ENCODE measurements around the gene IFT172. TPM values are rescaled to one million over a fixed set of nuclear protein-coding genes. Genes with fewer than 3 reads are reported as not detected.
"Not testable (repeated sequence)": the region's sequence is repeated elsewhere in the genome, so short reads cannot be mapped to it uniquely, and the experiment has no call there.

The IFT172 gene
- total and polyA plus RNA-seq, 2 donors from 2014 or later, result 25.9 to 40.3 TPM

GRCh38 chr2:27428213-27428977 is 61.1 kb downstream of the IFT172 start, which contains the start of gene NRBP1:
Gene NRBP1, plus strand, starts transcription at chr2:27428631. Its CDS starts 4,643 bp downstream, at chr2:27433274.
- intact Hi-C loops (cut with DNase I), result no loop called here
- FAIRE-seq (no peak), DNase-seq (peak; percentile 95 to 98 (median 97))
- no peak for TF ChIP-seq CTCF (IDR thresholded peaks at IDR 0.05; ENCODE audit: borderline replicate concordance, extremely low read depth, insufficient read depth)
- H3K9ac ChIP-seq (ENCODE audit: low read length in 3 of 3), result peak within 1 kb of the TSS; percentile 56 to 85 (median 81)
- H3K9me3 ChIP-seq (ENCODE audit: control insufficient read depth in 2 of 3, insufficient read depth in 1 of 3, low read length in 3 of 3), result no peaks in the 10 kb centered on the region
- peak within 1 kb of the TSS; percentile 76 to 92 (median 82) for H3K4me3 ChIP-seq (ENCODE audit: low read length in 3 of 3)
- peak within 1 kb of the TSS; percentile 94 to 95 for H3K27ac ChIP-seq (ENCODE audit: low read depth in 2 of 2, low read length in 2 of 2)
- H3K4me1 ChIP-seq (ENCODE audit: control insufficient read depth in 2 of 3, insufficient read depth in 2 of 3, low read depth in 1 of 3, low read length in 3 of 3), result peaks cover 0 to 12% (median 10%) of the 10 kb centered on the region in 3 donors
- peaks cover 0 to 8% (median 2%) of the 10 kb centered on the region in 3 donors for H3K36me3 ChIP-seq (ENCODE audit: control insufficient read depth in 2 of 3, insufficient read depth in 3 of 3, low read length in 3 of 3)
- no peaks in the 10 kb centered on the region for H3K27me3 ChIP-seq (ENCODE audit: control insufficient read depth, insufficient read depth, low read length)

- intact Hi-C loops (cut with DNase I), result no loop called here
- H3K9me3 ChIP-seq (ENCODE audit: control insufficient read depth in 2 of 3, insufficient read depth in 1 of 3, low read length in 3 of 3), result no peaks in the 10 kb centered on the region
- H3K36me3 ChIP-seq (ENCODE audit: control insufficient read depth in 2 of 3, insufficient read depth in 3 of 3, low read length in 3 of 3), result peaks cover 0 to 2% (median 0%) of the 10 kb centered on the region in 3 donors
- H3K27me3 ChIP-seq (ENCODE audit: control insufficient read depth, insufficient read depth, low read length), result no peaks in the 10 kb centered on the region
- H3K4me1 ChIP-seq (ENCODE audit: control insufficient read depth in 2 of 3, insufficient read depth in 2 of 3, low read depth in 1 of 3, low read length in 3 of 3), result peaks cover 0 to 12% (median 10%) of the 10 kb centered on the region in 3 donors
- DNase-seq (peak in 1 of 5 donors; percentile 22), FAIRE-seq (no peak)
- peak overlapping the region; percentile 56 to 81 (median 72) for H3K9ac ChIP-seq (ENCODE audit: low read length in 3 of 3)
- no peak for TF ChIP-seq CTCF (IDR thresholded peaks at IDR 0.05; ENCODE audit: borderline replicate concordance, extremely low read depth, insufficient read depth)
- H3K27ac ChIP-seq (ENCODE audit: low read depth in 2 of 2, low read length in 2 of 2), result peak overlapping the region; percentile 94 to 95
- peak overlapping the region; percentile 76 to 85 (median 82) for H3K4me3 ChIP-seq (ENCODE audit: low read length in 3 of 3)
These were observed 61.7 kb downstream of the IFT172 start for GRCh38 chr2:27427863-27428212.

- H3K4me3 ChIP-seq (ENCODE audit: low read length in 3 of 3); H3K4me1 ChIP-seq (ENCODE audit: control insufficient read depth in 2 of 3, insufficient read depth in 2 of 3, low read depth in 1 of 3, low read length in 3 of 3); DNase-seq; H3K9me3 ChIP-seq (ENCODE audit: control insufficient read depth in 2 of 3, insufficient read depth in 1 of 3, low read length in 3 of 3); H3K9ac ChIP-seq (ENCODE audit: low read length in 3 of 3); FAIRE-seq; intact Hi-C loops (cut with DNase I); H3K36me3 ChIP-seq (ENCODE audit: control insufficient read depth in 2 of 3, insufficient read depth in 3 of 3, low read length in 3 of 3); H3K27ac ChIP-seq (ENCODE audit: low read depth in 2 of 2, low read length in 2 of 2); H3K27me3 ChIP-seq (ENCODE audit: control insufficient read depth, insufficient read depth, low read length): not testable (repeated sequence)
These were observed 64.5 kb downstream of the IFT172 start for GRCh38 chr2:27425039-27425438.

GRCh38 chr2:27422958-27423357 is 66.6 kb downstream of the IFT172 start:
- FAIRE-seq, result no peak
- no peak for DNase-seq
- TF ChIP-seq CTCF (IDR thresholded peaks at IDR 0.05; ENCODE audit: borderline replicate concordance, extremely low read depth, insufficient read depth), result no peak

More at GRCh38 chr2:27422958-27423357, 66.6 kb downstream of the IFT172 start:
- no peaks in the 10 kb centered on the region for H3K9me3 ChIP-seq (ENCODE audit: control insufficient read depth in 2 of 3, insufficient read depth in 1 of 3, low read length in 3 of 3)
- no peak overlapping the region for H3K4me3 ChIP-seq (ENCODE audit: low read length in 3 of 3)
- H3K27me3 ChIP-seq (ENCODE audit: control insufficient read depth, insufficient read depth, low read length), result no peaks in the 10 kb centered on the region
- H3K27ac ChIP-seq (ENCODE audit: low read depth in 2 of 2, low read length in 2 of 2), result no peak overlapping the region
- H3K9ac ChIP-seq (ENCODE audit: low read length in 3 of 3), result no peak overlapping the region
- no peaks in the 10 kb centered on the region for H3K36me3 ChIP-seq (ENCODE audit: control insufficient read depth in 2 of 3, insufficient read depth in 3 of 3, low read length in 3 of 3)
- peaks cover 0 to 3% (median 0%) of the 10 kb centered on the region in 3 donors for H3K4me1 ChIP-seq (ENCODE audit: control insufficient read depth in 2 of 3, insufficient read depth in 2 of 3, low read depth in 1 of 3, low read length in 3 of 3)
- intact Hi-C loops (cut with DNase I), result no loop called here

Measured in kidney (tissue), 14 donors.